ENCODE data around the gene LMAN2.
A peak's percentile ranks its signal among the peaks of the same experiment; 100 is the strongest.
"Not testable (repeated sequence)": the region's sequence is repeated elsewhere in the genome, so short reads cannot be mapped to it uniquely, and the experiment has no call there.

Gene LMAN2

GRCh38 chr5:177364159-177364962 lies 12.9 kb upstream of the LMAN2 start:
- no peak for DNase-seq

- DNase-seq: no peak
These were observed 12.1 kb upstream of the LMAN2 start for GRCh38 chr5:177363565-177363964.

GRCh38 chr5:177362610-177363507 lies 11.4 kb upstream of the LMAN2 start:
- DNase-seq: peak; percentile 66

- no peak for DNase-seq
These were observed 10.8 kb upstream of the LMAN2 start for GRCh38 chr5:177362292-177362609.

GRCh38 chr5:177361418-177362291 lies 10.2 kb upstream of the LMAN2 start:
- DNase-seq: no peak

- DNase-seq: not testable (repeated sequence)
These were observed 9.3 kb upstream of the LMAN2 start for GRCh38 chr5:177360740-177361139.

DNA sequence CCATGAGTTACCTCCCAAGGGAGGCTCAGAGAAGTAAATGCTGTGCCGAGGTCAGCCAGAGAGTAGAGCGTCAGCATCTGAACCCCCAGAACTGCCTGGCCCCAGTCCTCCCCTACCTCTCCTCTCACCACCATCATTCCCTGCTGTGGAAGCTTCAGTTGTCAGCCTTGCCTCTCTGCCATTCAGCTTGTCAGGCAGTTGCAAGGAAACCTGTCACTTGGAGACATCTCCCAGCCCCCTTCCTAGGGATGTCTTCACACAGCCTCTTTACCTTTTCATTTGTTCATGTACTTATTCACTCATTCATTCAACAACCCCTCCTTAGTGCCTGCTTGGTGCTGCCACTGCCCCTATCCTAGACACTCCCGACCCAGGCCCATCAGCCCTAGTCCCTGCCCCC lies 8.4 kb upstream of the LMAN2 start:
- DNase-seq: no peak

GRCh38 chr5:177359451-177359851 lies 8.0 kb upstream of the LMAN2 start:
- no peak for DNase-seq

DNA sequence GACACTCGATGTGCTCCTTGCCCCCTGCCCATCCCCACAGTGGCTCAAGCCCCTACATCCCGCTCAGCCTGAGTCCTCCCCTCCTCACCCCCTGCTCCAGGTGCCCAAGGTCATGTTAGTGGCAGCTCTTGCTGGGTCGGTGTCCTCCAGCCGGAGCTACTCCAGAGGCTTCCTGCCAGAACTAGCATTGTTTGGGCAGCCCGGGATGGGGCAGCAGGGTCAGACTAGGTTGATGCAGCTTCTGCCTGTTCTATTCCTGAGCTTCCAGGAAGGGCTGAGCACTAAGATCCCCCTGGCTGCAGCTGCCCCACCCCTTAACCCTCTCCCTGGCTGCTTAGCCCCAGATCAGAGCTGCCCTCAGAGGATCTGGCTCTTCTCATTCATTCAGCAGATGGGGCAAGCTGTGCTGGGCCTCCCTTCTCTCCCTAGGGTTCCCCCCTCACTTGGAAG lies 6.9 kb upstream of the LMAN2 start:
- DNase-seq: no peak

DNA sequence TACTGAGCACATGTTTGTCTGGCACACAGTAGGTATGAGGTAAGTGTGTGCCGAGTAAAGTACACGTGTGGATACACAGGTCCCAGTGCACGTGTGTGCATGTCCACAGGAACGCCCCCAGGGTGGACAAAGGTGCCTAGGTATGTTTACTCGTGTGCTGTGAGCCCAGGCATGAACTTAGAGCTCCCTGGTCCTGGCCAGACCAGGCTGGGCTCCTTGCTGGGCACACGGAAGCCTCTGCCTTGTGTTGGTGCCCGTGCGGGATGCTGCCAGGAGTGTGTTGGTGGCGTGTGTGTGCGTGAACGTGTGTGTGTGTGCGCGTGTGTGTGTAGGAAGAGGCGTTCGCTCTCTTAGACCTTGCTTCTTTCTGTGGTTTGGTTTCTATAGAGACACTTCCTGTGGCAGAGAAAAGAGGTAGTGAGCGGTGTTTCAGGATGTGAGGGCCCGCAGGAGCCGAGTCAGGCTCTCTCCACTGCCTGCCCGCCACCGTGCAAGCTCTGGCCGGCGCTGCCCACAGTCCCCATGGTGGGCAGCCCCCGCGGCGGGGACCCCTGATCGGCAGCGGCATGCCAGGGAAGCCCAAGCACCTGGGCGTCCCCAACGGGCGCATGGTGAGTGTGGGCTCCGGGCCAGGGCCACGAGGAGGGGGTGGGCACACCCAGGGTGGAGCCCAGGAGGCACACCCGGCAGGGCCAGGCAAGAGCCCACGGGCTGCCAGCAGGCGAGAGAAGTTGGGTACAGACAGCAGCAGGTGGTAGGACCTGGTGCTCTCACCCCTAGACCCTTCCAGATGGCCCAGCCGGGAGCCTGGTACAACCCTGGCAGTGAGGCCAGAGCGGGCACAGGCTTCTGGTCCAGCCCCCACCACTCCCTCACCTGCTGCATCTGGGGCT lies 6.2 kb upstream of the LMAN2 start, which contains the start of gene RGS14:
Gene RGS14 (plus strand): TSS at position 466 of the 893 bp plus-strand sequence. CDS start 101 bp downstream, at position 567.
- DNase-seq: no peak

DNA sequence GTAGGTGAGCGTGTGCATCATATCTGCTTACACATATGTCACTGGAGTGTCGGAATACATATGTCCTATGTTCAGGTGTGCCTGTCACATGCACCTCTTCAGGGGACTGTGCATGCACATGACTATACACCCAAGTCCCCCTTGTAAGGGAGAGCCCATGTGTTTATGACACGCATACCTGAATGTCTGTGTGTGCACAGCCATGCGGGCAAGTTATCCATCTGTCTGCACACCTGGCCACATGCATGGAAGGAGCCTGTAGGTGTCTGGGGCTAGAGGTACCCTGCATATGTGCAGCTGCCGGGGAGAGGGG lies 5.6 kb upstream of the LMAN2 start:
- DNase-seq: no peak

DNA sequence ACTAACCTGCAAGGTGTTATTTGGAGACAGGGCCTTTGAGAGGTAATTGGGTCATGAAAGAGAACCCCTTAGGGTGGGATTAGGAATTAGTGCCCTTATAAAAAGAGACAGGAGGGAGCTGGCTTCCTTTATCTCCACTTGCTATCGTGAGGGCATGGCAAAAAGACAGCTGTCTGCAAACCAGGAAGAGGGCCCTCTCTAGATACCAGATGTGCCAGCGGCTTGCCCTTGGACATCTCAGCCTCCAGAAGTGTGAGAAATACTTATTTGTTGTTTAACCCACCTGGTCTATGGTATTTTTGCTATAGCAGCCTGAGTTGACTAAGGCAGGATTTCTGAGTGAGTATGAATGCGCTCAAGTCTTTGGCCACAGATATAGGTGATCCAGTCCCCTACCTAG lies 5.3 kb upstream of the LMAN2 start:
- DNase-seq: no peak

GRCh38 chr5:177355868-177356168 lies 4.3 kb upstream of the LMAN2 start:
- no peak for DNase-seq

- DNase-seq: no peak
These were observed 3.8 kb upstream of the LMAN2 start for GRCh38 chr5:177355162-177355867.

DNA sequence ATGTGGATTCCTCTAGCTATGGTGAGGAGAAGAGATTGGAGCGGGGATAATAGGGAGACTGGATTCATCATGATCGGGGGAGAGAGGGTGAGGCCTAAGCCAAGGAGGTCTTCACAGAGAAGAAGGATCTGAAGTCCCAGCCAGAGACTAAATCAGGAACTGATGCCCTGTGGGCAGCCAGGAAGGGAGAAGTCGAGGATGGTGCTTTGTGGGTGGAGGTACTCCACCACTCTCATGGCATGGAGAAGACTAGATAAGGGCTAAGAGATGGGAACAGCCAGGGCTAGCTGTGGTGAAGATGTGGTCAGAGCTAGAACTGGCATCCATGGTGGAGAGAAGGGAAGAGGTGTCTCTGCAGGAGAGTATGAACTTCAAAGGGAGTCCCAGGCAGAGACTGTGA lies 3.2 kb upstream of the LMAN2 start:
- no peak for DNase-seq

DNA sequence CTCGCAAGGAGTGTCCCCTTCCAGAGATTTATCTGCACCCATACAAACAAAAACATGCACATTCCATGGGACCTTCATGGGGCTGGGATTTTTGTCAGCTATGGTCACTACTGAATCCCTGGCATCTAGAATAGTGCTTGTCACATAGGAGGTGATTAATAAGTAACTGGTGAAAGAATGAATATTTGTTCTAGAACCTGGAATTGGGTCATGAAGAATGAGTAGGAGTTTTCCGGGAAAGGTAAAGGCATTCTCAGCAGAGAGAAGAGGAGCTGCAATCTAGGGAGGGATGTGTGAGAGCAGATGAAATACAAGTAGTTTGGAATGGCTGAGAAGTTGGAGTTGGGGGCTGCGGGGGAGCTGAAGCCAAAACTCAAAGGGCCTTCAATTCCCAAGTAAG lies 2.8 kb upstream of the LMAN2 start:
- no peak for DNase-seq

DNA sequence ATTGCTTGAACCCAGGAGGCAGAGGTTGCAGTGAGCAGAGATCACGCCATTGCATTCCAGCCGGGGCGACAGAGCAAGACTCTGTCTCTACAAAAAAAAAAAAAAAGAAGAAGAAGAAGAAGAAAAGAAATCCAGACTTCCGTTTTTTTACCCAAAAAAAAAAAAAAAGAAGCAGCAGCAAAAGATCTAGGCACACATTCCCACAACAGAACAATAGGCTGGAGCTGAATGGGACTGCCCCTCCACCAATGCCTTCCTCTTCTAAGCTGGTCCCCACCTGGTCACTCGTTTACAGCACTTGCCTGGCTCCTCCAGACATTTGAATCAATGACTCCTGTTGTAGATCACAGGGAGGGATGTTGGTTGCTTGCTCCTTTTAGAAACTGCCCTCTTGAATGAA lies 1.6 kb upstream of the LMAN2 start:
- DNase-seq: no peak

DNA sequence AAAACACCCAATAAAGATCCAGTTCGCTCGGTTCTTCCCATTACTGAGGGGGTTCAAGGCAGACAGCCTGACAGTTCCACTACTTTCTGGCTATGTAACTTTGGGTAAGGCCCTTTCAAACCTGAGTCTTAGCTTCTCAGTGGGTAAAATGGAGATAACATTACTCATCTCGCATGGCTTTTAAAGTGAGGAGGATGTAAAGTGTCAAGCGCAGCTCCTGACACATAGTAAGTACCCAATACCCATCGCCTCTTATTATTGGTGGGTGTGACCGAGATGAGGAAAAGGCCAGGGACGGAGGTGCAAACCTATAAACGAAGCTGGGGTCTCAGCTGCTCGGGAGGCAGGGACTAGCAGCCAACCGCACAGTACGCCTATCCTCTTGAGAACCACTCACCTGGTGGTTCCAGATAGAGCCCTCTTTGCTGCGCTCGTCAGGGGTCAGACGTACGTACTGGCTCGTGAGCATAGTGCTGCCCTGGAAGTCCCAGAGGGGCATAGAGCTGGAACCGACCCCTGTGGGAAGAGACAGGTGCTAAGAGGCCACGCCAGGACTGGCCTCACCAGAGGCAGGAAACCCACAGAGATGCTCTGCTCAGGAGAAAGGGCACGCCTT lies 584 bp downstream of the LMAN2 start:
- no peak for DNase-seq

- no peak for DNase-seq
These were observed 1.7 kb downstream of the LMAN2 start for GRCh38 chr5:177349762-177350161.

- DNase-seq: no peak
These were observed 2.2 kb downstream of the LMAN2 start for GRCh38 chr5:177349362-177349647.

GRCh38 chr5:177347699-177348098 lies 3.8 kb downstream of the LMAN2 start:
- DNase-seq: no peak

DNA sequence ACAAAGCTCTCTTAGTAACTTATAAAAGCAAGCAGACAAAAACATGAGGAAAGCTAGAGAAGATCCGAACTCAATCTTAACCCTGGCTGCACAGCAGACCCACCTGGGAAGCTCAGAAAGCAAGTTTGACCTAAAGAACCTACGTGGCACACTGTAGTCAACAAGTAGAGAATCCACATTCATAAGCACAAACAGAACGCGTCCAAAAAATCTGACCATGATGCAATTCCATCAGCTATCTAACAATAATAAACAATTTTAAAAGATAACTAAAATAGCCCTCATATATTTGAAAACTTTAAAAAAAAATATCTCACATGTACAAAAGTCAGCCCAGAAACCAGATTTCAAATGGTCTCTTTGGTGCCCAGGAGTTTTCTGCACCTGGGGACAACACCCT lies 4.6 kb downstream of the LMAN2 start:
- DNase-seq: no peak
